H1 (cell line): Measurements from ENCODE around the gene RNASE1. TPM values are rescaled to one million over a fixed set of nuclear protein-coding genes. Genes with fewer than 3 reads are reported as not detected.

Experiments
- CTCF ChIA-PET: fragments of 300-600 bp; sonication (Branson Sonifier 250); formaldehyde crosslinking; loops from one replicate; lab custom pipeline; 2021; ENCODE audit not compliant: partially characterized antibody; lab: Charles Lee
- POLR2A ChIA-PET: fragments of 300-600 bp; sonication (Branson Sonifier 250); formaldehyde crosslinking; loops from one replicate; lab custom pipeline; 2021; ENCODE audit warnings: inconsistent platforms; ENCODE audit not compliant: partially characterized antibody; lab: Charles Lee
- DNase-seq, 2 experiments: peaks; one replicate each; pipeline versions ENCODE4 v3.0.0 to v3.0.0-alpha.2; 2010 to 2022; ENCODE audit warnings: low spot score in 2 of 2, low read depth in 1 of 2, mixed read lengths in 1 of 2
- FAIRE-seq: peaks from 2 replicates; lab custom pipeline; 2011; peaks lifted over from hg19 to GRCh38; lab: Jason Lieb, UNC
- H2AFZ ChIP-seq: 2 replicates; pipeline ENCODE4 v1.8.1; 2012; ENCODE audit warnings: low read length, inconsistent platforms
- H2AK5ac ChIP-seq: 2 replicates; pipeline ENCODE4 v1.6.1; 2013; ENCODE audit warnings: low read depth, low read length
- H2BK120ac ChIP-seq: replicated peaks from 2 replicates; pipeline ENCODE3; 2013; ENCODE audit warnings: low read depth, low read length, inconsistent platforms
- H2BK12ac ChIP-seq: 2 replicates; pipeline ENCODE4 v1.6.1; 2013; ENCODE audit warnings: low read depth, low read length
- H2BK15ac ChIP-seq: 2 replicates; pipeline ENCODE4 v1.6.1; 2013; ENCODE audit warnings: low read length
- H2BK20ac ChIP-seq: 2 replicates; pipeline ENCODE4 v1.6.1; 2013; ENCODE audit warnings: low read length
- H2BK5ac ChIP-seq: 2 replicates; pipeline ENCODE4 v1.6.1; 2013; ENCODE audit warnings: low read depth, low read length
- H3K14ac ChIP-seq: 2 replicates; pipeline ENCODE4 v1.6.1; 2013; ENCODE audit warnings: inconsistent platforms; ENCODE audit not compliant: insufficient read length
- H3K18ac ChIP-seq: 2 replicates; pipeline ENCODE4 v1.6.1; 2013; ENCODE audit warnings: low read length; ENCODE audit errors: extremely low read depth
- H3K23ac ChIP-seq: 2 replicates; pipeline ENCODE4 v1.6.1; 2013; ENCODE audit warnings: inconsistent platforms; ENCODE audit not compliant: insufficient read length
- H3K23me2 ChIP-seq: 2 replicates; pipeline ENCODE4 v1.6.1; 2013; ENCODE audit warnings: low read depth, low read length
- H3K27ac ChIP-seq: 2 replicates; pipeline ENCODE4 v1.6.1; 2011; ENCODE audit warnings: low read depth, low read length, inconsistent platforms
- H3K27me3 ChIP-seq, 4 experiments: replicated peaks in 1 of 4; 1 replicate in 1 of 4; 2 replicates in 3 of 4; pipeline versions ENCODE4 v1.6.1 to v1.8.1; 2011 to 2013; ENCODE audit warnings: low read length in 3 of 4, mild to moderate bottlenecking in 3 of 4, inconsistent platforms in 2 of 4, mixed read lengths in 2 of 4, moderate library complexity in 1 of 4; ENCODE audit not compliant: control insufficient read depth in 3 of 4, insufficient read depth in 3 of 4; ENCODE audit errors: extremely low read depth in 1 of 4
- H3K36me3 ChIP-seq, 4 experiments: 2 replicates each; pipeline versions ENCODE4 v1.6.1 to v1.8.1; 2011 to 2013; ENCODE audit warnings: mild to moderate bottlenecking in 4 of 4, low read length in 3 of 4, moderate library complexity in 2 of 4, control low read depth in 1 of 4, inconsistent platforms in 1 of 4; ENCODE audit not compliant: insufficient read depth in 4 of 4, control insufficient read depth in 2 of 4
- H3K4ac ChIP-seq: replicated peaks from 2 replicates; pipeline ENCODE3; 2013; ENCODE audit warnings: low read length, low read depth, mixed read lengths, inconsistent platforms; ENCODE audit not compliant: insufficient read length
- H3K4me1 ChIP-seq, 4 experiments: replicated peaks in 1 of 4; 1 replicate in 1 of 4; 2 replicates in 3 of 4; pipeline versions ENCODE4 v1.6.1 to v1.8.1; 2011 to 2013; ENCODE audit warnings: low read length in 3 of 4, inconsistent platforms in 2 of 4, mixed read lengths in 1 of 4; ENCODE audit not compliant: insufficient read depth in 4 of 4, control insufficient read depth in 3 of 4
- H3K4me2 ChIP-seq, 2 experiments: 2 replicates each; pipeline versions ENCODE4 v1.6.1 to v1.8.1; 2011 to 2013; ENCODE audit warnings: low read depth in 2 of 2, low read length in 2 of 2, control low read depth in 1 of 2, inconsistent platforms in 1 of 2, mild to moderate bottlenecking in 1 of 2; ENCODE audit not compliant: insufficient read depth in 1 of 2
- H3K4me3 ChIP-seq, 4 experiments: fragments of 200-600, 300-600 bp in 1 of 4; sonication (generic), shearing (Covaris generic), sonication (Bioruptor Twin) in 1 of 4; 2 replicates each; pipeline versions ENCODE4 v1.5.1 to v1.8.1; 2011 to 2016; ENCODE audit warnings: low read length in 4 of 4, low read depth in 3 of 4, control low read depth in 2 of 4, inconsistent platforms in 2 of 4, mild to moderate bottlenecking in 2 of 4, mixed read lengths in 1 of 4, moderate library complexity in 1 of 4; ENCODE audit not compliant: insufficient read depth in 2 of 4; ENCODE audit errors: extremely low read depth in 1 of 4
- H3K56ac ChIP-seq: replicated peaks from 2 replicates; pipeline ENCODE3; 2013; ENCODE audit warnings: low read depth, mild to moderate bottlenecking, mixed read lengths, low read length, inconsistent platforms; ENCODE audit not compliant: insufficient read length
- H3K79me1 ChIP-seq: 2 replicates; pipeline ENCODE4 v1.6.1; 2013; ENCODE audit warnings: low read depth, low read length, control low read depth
- H3K79me2 ChIP-seq, 2 experiments: 2 replicates each; pipeline versions ENCODE4 v1.6.1 to v1.8.1; 2012 to 2013; ENCODE audit warnings: low read length in 2 of 2, mild to moderate bottlenecking in 2 of 2, inconsistent platforms in 1 of 2; ENCODE audit not compliant: insufficient read depth in 2 of 2, control insufficient read depth in 1 of 2
- H3K9ac ChIP-seq, 4 experiments: replicated peaks in 1 of 4; 1 replicate in 1 of 4; 2 replicates in 3 of 4; pipeline versions ENCODE4 v1.6.1 to v1.8.1; 2011 to 2013; ENCODE audit warnings: low read depth in 3 of 4, low read length in 3 of 4, control low read depth in 2 of 4, mild to moderate bottlenecking in 2 of 4, moderate library complexity in 2 of 4, inconsistent platforms in 1 of 4; ENCODE audit errors: extremely low read depth in 1 of 4
- H3K9me3 ChIP-seq, 2 experiments: 2 replicates each; pipeline versions ENCODE4 v1.6.1 to v1.8.1; 2012 to 2013; ENCODE audit warnings: mild to moderate bottlenecking in 2 of 2, moderate library complexity in 2 of 2, control low read depth in 1 of 2, inconsistent platforms in 1 of 2, low read depth in 1 of 2, low read length in 1 of 2, mixed read lengths in 1 of 2; ENCODE audit not compliant: insufficient read depth in 2 of 2
- H4K20me1 ChIP-seq, 2 experiments: replicated peaks in 1 of 2; 2 replicates each; pipeline versions ENCODE3 to v1.8.1; 2011 to 2013; ENCODE audit warnings: inconsistent platforms in 2 of 2, low read length in 2 of 2, mild to moderate bottlenecking in 1 of 2; ENCODE audit not compliant: insufficient read depth in 2 of 2, control insufficient read depth in 1 of 2
- H4K5ac ChIP-seq: 2 replicates; pipeline ENCODE4 v1.6.1; 2013; ENCODE audit warnings: low read length, low read depth, mixed read lengths, inconsistent platforms; ENCODE audit not compliant: insufficient read length
- H4K8ac ChIP-seq: 2 replicates; pipeline ENCODE4 v1.8.0; 2013; ENCODE audit warnings: mild to moderate bottlenecking, moderate library complexity, low read length, inconsistent platforms; ENCODE audit not compliant: insufficient read depth; ENCODE audit errors: extremely low read depth
- H4K91ac ChIP-seq: replicated peaks from 2 replicates; pipeline ENCODE3; 2013; ENCODE audit warnings: low read length, mixed read lengths, inconsistent platforms; ENCODE audit not compliant: insufficient read length
- SRF ChIP-seq: IDR thresholded peaks from 2 replicates; pipeline ENCODE4 v1.6.1; 2011; ENCODE audit warnings: mild to moderate bottlenecking, low read depth, low read length, moderate library complexity
- WGBS, 2 experiments: shearing (Covaris generic) in 1 of 2; methylation state at CpG; one replicate each; pipeline versions ENCODE4 v1.1.6 to v1.1.7; 2013 to 2015; ENCODE audit warnings: low lambda C conversion rate in 2 of 2, mixed read lengths in 2 of 2, inconsistent platforms in 1 of 2, low coverage in 1 of 2, missing lambda C conversion rate in 1 of 2; ENCODE audit not compliant: insufficient replicate concordance in 2 of 2, insufficient coverage in 1 of 2, insufficient read length in 1 of 2; ENCODE audit errors: extremely low coverage in 1 of 2, missing lambda C conversion rate in 1 of 2; 5-methylcytosine and 5-hydroxymethylcytosine counted together
- polyA plus RNA-seq, 7 experiments: library from polyadenylated mRNA; depleted of rRNA in 3 of 7; stranded (reverse) in 5 of 7; unstranded in 2 of 7; fragments of >200 nt in 5 of 7; fragments of 200-250 nt in 2 of 7; gene quantifications; 1 replicate in 5 of 7; 2 replicates in 1 of 7; 4 replicates in 1 of 7; pipeline versions ENCODE4 v1.2.1 to v1.2.3, GENCODE V29; 2011 to 2013; ENCODE audit warnings: missing spikeins in 2 of 7, mixed read lengths in 2 of 7
- total RNA-seq: library from RNA; stranded (reverse); fragmentation: NEBNext Ultra II Directional; extraction: Animal tissue kit (Norgen Biotek cat#: 25700); gene quantifications from 2 replicates; pipeline ENCODE4 v1.2.1, GENCODE V29; 2021

Gene RNASE1
- total and polyA plus RNA-seq, 2 of the 8 experiments (the other 6 are each of a cell fraction or from before 2014, with no cell fraction given) = 2.2 to 13.4 TPM

DNA sequence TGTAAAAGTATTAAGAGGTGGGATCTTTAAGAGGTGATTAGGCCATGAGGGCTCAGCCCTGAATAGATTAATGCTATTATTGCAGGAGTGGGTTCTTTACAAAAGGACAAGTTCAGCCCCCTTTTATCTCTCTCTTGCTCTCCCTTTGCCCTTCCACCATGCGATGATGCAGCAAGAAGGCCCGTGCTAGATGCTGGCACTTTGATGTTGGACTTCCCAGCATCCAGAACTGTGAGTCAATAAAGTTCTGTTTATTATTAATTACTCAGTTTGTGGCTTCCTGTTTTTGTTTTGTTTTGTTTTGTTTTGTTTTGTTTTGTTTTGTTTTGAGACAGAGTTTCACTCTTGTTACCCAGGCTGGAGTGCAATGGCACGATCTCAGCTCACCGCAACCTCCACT lies 10.1 kb downstream of the RNASE1 start:
- 95% methylated on average over 4 of the region's 4 CpGs; no CpG with 5 or more reads in 1 of the 2 experiments for WGBS, 2 experiments
- no peak overlapping the region for H3K4me3 ChIP-seq
- H4K91ac ChIP-seq = no peak overlapping the region
- H2BK20ac ChIP-seq = no peak overlapping the region
- no peak overlapping the region for H4K8ac ChIP-seq
- H2AFZ ChIP-seq = no peak overlapping the region
- H3K79me2 ChIP-seq = no peaks in the 10 kb centered on the region
- no peak overlapping the region for H3K56ac ChIP-seq
- H3K23ac ChIP-seq = no peak overlapping the region
- DNase-seq (no peak), FAIRE-seq (no peak)
- no peaks in the 10 kb centered on the region for H3K36me3 ChIP-seq
- no peak overlapping the region for H2BK5ac ChIP-seq
- H3K4me2 ChIP-seq = no peak overlapping the region
- H2BK120ac ChIP-seq = no peak overlapping the region
- H4K20me1 ChIP-seq = no peaks in the 10 kb centered on the region
- H3K27me3 ChIP-seq = no peaks in the 10 kb centered on the region
- H3K4ac ChIP-seq = no peak overlapping the region
- H3K27ac ChIP-seq = no peak overlapping the region
- H2AK5ac ChIP-seq = no peak overlapping the region
- ChIA-PET CTCF (interaction anchor here (0.9 to 1.6 kb wide), 4 partner anchors 29 to 96 kb away, joined by 3 read pairs; no protein-coding TSS in a partner anchor), POLR2A (no interaction called here)
- H3K23me2 ChIP-seq = no peaks in the 10 kb centered on the region
- no peaks in the 10 kb centered on the region for H3K9me3 ChIP-seq
- no peak overlapping the region for H3K14ac ChIP-seq
- no peak overlapping the region for H2BK15ac ChIP-seq
- H3K18ac ChIP-seq = no peak overlapping the region
- no peaks in the 10 kb centered on the region for H3K79me1 ChIP-seq
- H4K5ac ChIP-seq = no peak overlapping the region
- no peak overlapping the region for H3K9ac ChIP-seq
- no peak overlapping the region for H2BK12ac ChIP-seq
- H3K4me1 ChIP-seq = peaks cover 0 to 2% (median 0%) of the 10 kb centered on the region in 4 experiments; a peak in 1 of 7 replicates
- no peak for TF ChIP-seq SRF
